ENCODE measurements around the gene MYO6. TPM values are rescaled to one million over a fixed set of nuclear protein-coding genes. Genes with fewer than 3 reads are reported as not detected.

Gene MYO6
- total RNA-seq, 4 donors from 2014 or later = 22.1 to 27.7 (median 25.5) TPM

GRCh38 chr6:75830959-75831885 lies 82.2 kb downstream of the MYO6 start:
- TF ChIP-seq CTCF (IDR thresholded peaks at IDR 0.05; ENCODE audit: low read depth) = no peak

GRCh38 chr6:75834447-75834846 lies 85.4 kb downstream of the MYO6 start:
- TF ChIP-seq CTCF (IDR thresholded peaks at IDR 0.05; ENCODE audit: low read depth) = no peak

- TF ChIP-seq CTCF (IDR thresholded peaks at IDR 0.05; ENCODE audit: low read depth) = no peak
Observed at GRCh38 chr6:75842191-75842590, 93.2 kb downstream of the MYO6 start.

GRCh38 chr6:75842732-75843131 lies 93.7 kb downstream of the MYO6 start:
- TF ChIP-seq CTCF (IDR thresholded peaks at IDR 0.05; ENCODE audit: low read depth) = no peak

- no peak for TF ChIP-seq CTCF (IDR thresholded peaks at IDR 0.05; ENCODE audit: low read depth)
Observed at GRCh38 chr6:75843396-75843795, 94.4 kb downstream of the MYO6 start.

- TF ChIP-seq CTCF (IDR thresholded peaks at IDR 0.05; ENCODE audit: low read depth) = no peak
Observed at GRCh38 chr6:75848274-75848673, 99.2 kb downstream of the MYO6 start.

GRCh38 chr6:75849329-75850025 lies 100.4 kb downstream of the MYO6 start:
- no peak for TF ChIP-seq CTCF (IDR thresholded peaks at IDR 0.05; ENCODE audit: low read depth)

Measured in subcutaneous adipose tissue (tissue), 4 donors.